ENCODE measurements around the gene MORN1. TPM values are rescaled to one million over a fixed set of nuclear protein-coding genes. Genes with fewer than 3 reads are reported as not detected.

The MORN1 gene
- total RNA-seq, 4 donors from 2014 or later: 5.7 to 9.7 (median 7.1) TPM

GRCh38 chr1:2314803-2315673 lies 76.3 kb downstream of the MORN1 start:
- peak in 1 of 2 donors; percentile 94 for DNase-seq (ENCODE audit: low spot score in 2 of 2)
- 0 to 33% methylated on average over 2 to 8 of the region's 91 CpGs for WGBS, 2 donors

GRCh38 chr1:2314273-2314802 lies 77.0 kb downstream of the MORN1 start:
- peak overlapping the region; percentile 10 for H3K4me3 ChIP-seq (ENCODE audit: low read depth, poor library complexity, severe bottlenecking)
- TF ChIP-seq POLR2A (IDR thresholded peaks at IDR 0.05): no peak
- no peak for TF ChIP-seq CTCF (IDR thresholded peaks at IDR 0.05)
- WGBS, 2 donors: 15 to 20% methylated on average over 4 to 16 of the region's 54 CpGs
- DNase-seq (ENCODE audit: low spot score in 2 of 2): peak in 1 of 2 donors; percentile 94
- intact Hi-C loops (cut with DNase I; ENCODE audit: low total_unique reads): loop anchor here (10.0 kb wide), 1 partner anchor 120 kb away; the partner anchor contains the start of gene FAAP20

More at GRCh38 chr1:2314803-2315673, 76.3 kb downstream of the MORN1 start:
- intact Hi-C loops (cut with DNase I; ENCODE audit: low total_unique reads): loop anchor here (10.0 kb wide), 1 partner anchor 120 kb away; the partner anchor contains the start of gene FAAP20
- TF ChIP-seq CTCF (IDR thresholded peaks at IDR 0.05) (peak in 1 of 3 donors; percentile 30), POLR2A (IDR thresholded peaks at IDR 0.05) (no peak)
- peak overlapping the region; percentile 10 for H3K4me3 ChIP-seq (ENCODE audit: low read depth, poor library complexity, severe bottlenecking)

- intact Hi-C loops (cut with DNase I; ENCODE audit: low total_unique reads): loop anchor here (10.0 kb wide), 1 partner anchor 119 kb away; the partner anchor contains the start of gene FAAP20
- no peak for TF ChIP-seq CTCF (IDR thresholded peaks at IDR 0.05)
- no peak for TF ChIP-seq POLR2A (IDR thresholded peaks at IDR 0.05)
- H3K4me3 ChIP-seq (ENCODE audit: low read depth, poor library complexity, severe bottlenecking): no peak overlapping the region
- DNase-seq (ENCODE audit: low spot score in 2 of 2): no peak
- WGBS, 2 donors: 49% methylated on average over 8 to 17 of the region's 18 CpGs
Observed at GRCh38 chr1:2313651-2314261, 77.6 kb downstream of the MORN1 start.

- H3K4me3 ChIP-seq (ENCODE audit: low read depth, poor library complexity, severe bottlenecking): no peak overlapping the region
- DNase-seq (ENCODE audit: low spot score in 2 of 2): no peak
- TF ChIP-seq CTCF (IDR thresholded peaks at IDR 0.05) (no peak), POLR2A (IDR thresholded peaks at IDR 0.05) (no peak)
- intact Hi-C loops (cut with DNase I; ENCODE audit: low total_unique reads): loop anchor here (10.0 kb wide), 1 partner anchor 118 kb away; the partner anchor contains the start of gene FAAP20
- WGBS, 2 donors: 42 to 52% methylated on average over 16 to 18 of the region's 24 CpGs
Observed at GRCh38 chr1:2312515-2313301, 78.6 kb downstream of the MORN1 start.

- TF ChIP-seq CTCF (IDR thresholded peaks at IDR 0.05) (no peak), POLR2A (IDR thresholded peaks at IDR 0.05) (no peak)
- no peak for DNase-seq (ENCODE audit: low spot score in 2 of 2)
- intact Hi-C loops (cut with DNase I; ENCODE audit: low total_unique reads): loop anchor here (10.0 kb wide), 1 partner anchor 117 kb away; the partner anchor contains the start of gene FAAP20
- H3K4me3 ChIP-seq (ENCODE audit: low read depth, poor library complexity, severe bottlenecking): no peak overlapping the region
- WGBS, 2 donors: 54 to 60% methylated on average over 10 of the region's 10 CpGs
Observed at GRCh38 chr1:2312160-2312514, 79.2 kb downstream of the MORN1 start.
